Suppressor macrophage treated with lipopolysaccharide for 4 hours (primary cell): ENCODE measurements around the gene CD74.

ENCODE experiments used
- DNase-seq: peaks from one replicate; pipeline ENCODE4 v3.0.0-alpha.2; 2020

CD74 gene

GRCh38 chr5:150408231-150408943 is 4.3 kb downstream of the CD74 start:
- no peak for DNase-seq

GRCh38 chr5:150407096-150407720 is 5.5 kb downstream of the CD74 start:
- no peak for DNase-seq

GRCh38 chr5:150406723-150407095 is 6.0 kb downstream of the CD74 start:
- DNase-seq, result no peak

GRCh38 chr5:150406103-150406722 is 6.5 kb downstream of the CD74 start:
- no peak for DNase-seq

- no peak for DNase-seq
Observed at GRCh38 chr5:150404941-150405816, 7.5 kb downstream of the CD74 start.

GRCh38 chr5:150404535-150404934 is 8.2 kb downstream of the CD74 start:
- no peak for DNase-seq

GRCh38 chr5:150404121-150404520 is 8.6 kb downstream of the CD74 start:
- no peak for DNase-seq

GRCh38 chr5:150402901-150403342 is 9.8 kb downstream of the CD74 start:
- DNase-seq, result no peak

- no peak for DNase-seq
Observed at GRCh38 chr5:150402229-150402773, 10.4 kb downstream of the CD74 start.

GRCh38 chr5:150401376-150402228 is 11.1 kb downstream of the CD74 start:
- no peak for DNase-seq

- DNase-seq, result no peak
Observed at GRCh38 chr5:150401076-150401375, 11.7 kb downstream of the CD74 start.

GRCh38 chr5:150400316-150401075 is 12.2 kb downstream of the CD74 start:
- no peak for DNase-seq

- no peak for DNase-seq
Observed at GRCh38 chr5:150399524-150400211, 13.0 kb downstream of the CD74 start.

- DNase-seq, result no peak
Observed at GRCh38 chr5:150398722-150399523, 13.8 kb downstream of the CD74 start.

- DNase-seq, result no peak
Observed at GRCh38 chr5:150397782-150398721, 14.7 kb downstream of the CD74 start.

GRCh38 chr5:150397146-150397781 is 15.4 kb downstream of the CD74 start:
- no peak for DNase-seq

- DNase-seq, result no peak
Observed at GRCh38 chr5:150396267-150396666, 16.4 kb downstream of the CD74 start.

GRCh38 chr5:150395688-150395975 is 17.1 kb downstream of the CD74 start:
- no peak for DNase-seq
